PC-3 (cell line): ENCODE data around the gene UTS2B. TPM values are rescaled to one million over a fixed set of nuclear protein-coding genes. Genes with fewer than 3 reads are reported as not detected.

Experiments used
- ATAC-seq: fragments of 200-7000 bp; cut with Tn5 transposase; 2 replicates; pipeline ENCODE4 v1.9.1; 2020; ENCODE audit warnings: mild to moderate bottlenecking, moderate library complexity
- BruUV-seq: library from RNA; stranded (reverse); fragments of 400-500 nt; replicated peaks from 2 replicates; lab custom pipeline; 2021; lab: Mats Ljungman, UMichigan
- CTCF ChIA-PET: fragments of 300-600 bp; sonication (Branson Sonifier 250); formaldehyde crosslinking; loops from one replicate; lab custom pipeline; 2022; ENCODE audit warnings: antibody characterized with exemption; lab: Charles Lee
- POLR2A ChIA-PET: fragments of 300-600 bp; sonication (Branson Sonifier 250); formaldehyde crosslinking; loops from one replicate; lab custom pipeline; 2022; ENCODE audit warnings: antibody characterized with exemption; ENCODE audit not compliant: unreplicated experiment; lab: Charles Lee
- DNase-seq: peaks from one replicate; pipeline ENCODE4 v3.0.0-alpha.2; 2015
- H2AFZ ChIP-seq: fragments of 300-600 bp; sonication (generic); 2 replicates; pipeline ENCODE4 v1.6.0; 2016; ENCODE audit warnings: antibody characterized with exemption, low read length
- H3F3A ChIP-seq: fragments of 300-600 bp; sonication (generic); one replicate; pipeline ENCODE4 v1.6.0; 2017; ENCODE audit warnings: antibody characterized with exemption, low read length, control low read depth, mild to moderate bottlenecking; ENCODE audit not compliant: unreplicated experiment
- H3K27ac ChIP-seq: fragments of 300-600 bp; sonication (generic); 2 replicates; pipeline ENCODE4 v1.5.1; 2016; ENCODE audit warnings: mild to moderate bottlenecking, low read length
- H3K27me3 ChIP-seq: fragments of 300-600 bp; sonication (generic); 2 replicates; pipeline ENCODE4 v1.6.1; 2016; ENCODE audit warnings: low read length, mixed read lengths
- H3K36me3 ChIP-seq: fragments of 300-600 bp; sonication (generic); 2 replicates; pipeline ENCODE4 v1.6.1; 2016; ENCODE audit warnings: low read depth, mixed run types, low read length, mixed read lengths
- H3K4me1 ChIP-seq: fragments of 300-600 bp; sonication (generic); 2 replicates; pipeline ENCODE4 v1.5.1; 2016; ENCODE audit warnings: low read length; ENCODE audit not compliant: insufficient read depth
- H3K4me2 ChIP-seq: fragments of 300-600 bp; sonication (generic); 2 replicates; pipeline ENCODE4 v1.6.0; 2016; ENCODE audit warnings: low read length
- H3K4me3 ChIP-seq: fragments of 300-600 bp; sonication (generic); 2 replicates; pipeline ENCODE4 v1.5.1; 2016; ENCODE audit warnings: mild to moderate bottlenecking, low read length, mixed read lengths
- H3K79me2 ChIP-seq: fragments of 300-600 bp; sonication (generic); 2 replicates; pipeline ENCODE4 v1.6.1; 2017; ENCODE audit warnings: low read length, mixed read lengths
- H3K9ac ChIP-seq: fragments of 300-600 bp; sonication (generic); 2 replicates; pipeline ENCODE4 v1.6.0; 2016; ENCODE audit warnings: mild to moderate bottlenecking, low read length
- H3K9me2 ChIP-seq: fragments of 300-600 bp; sonication (generic); replicated peaks from 2 replicates; pipeline ENCODE4 v1.6.1; 2016; ENCODE audit warnings: mixed run types, low read length, mixed read lengths
- H3K9me3 ChIP-seq: fragments of 300-600 bp; sonication (generic); 2 replicates; pipeline ENCODE4 v1.6.1; 2016; ENCODE audit warnings: low read length, mixed read lengths
- H4K20me1 ChIP-seq: fragments of 300-600 bp; sonication (generic); 2 replicates; pipeline ENCODE4 v1.6.1; 2016; ENCODE audit warnings: low read length, mixed read lengths
- CTCF ChIP-seq: fragments of 300-600 bp; sonication (generic); conservative IDR thresholded peaks from 2 replicates; pipeline ENCODE4 v1.5.1; 2017; ENCODE audit warnings: antibody characterized with exemption, low read depth, mild to moderate bottlenecking, low read length
- EZH2 ChIP-seq: fragments of 300-600 bp; sonication (generic); IDR thresholded peaks from one replicate; pipeline ENCODE4 v1.6.1; 2017; ENCODE audit warnings: antibody characterized with exemption, mild to moderate bottlenecking, low read length; ENCODE audit not compliant: unreplicated experiment
- EZH2phosphoT487 ChIP-seq: fragments of 300-600 bp; sonication (generic); IDR thresholded peaks from 2 replicates; pipeline ENCODE4 v1.6.1; 2018; ENCODE audit warnings: mild to moderate bottlenecking, antibody characterized with exemption, low read length, borderline replicate concordance
- intact Hi-C: fragments of 100-400 bp; cut with micrococcal nuclease; formaldehyde crosslinking; loops from 2 replicates; pipeline ENCODE4 v1.9.0; 2023
- total RNA-seq: library from RNA; depleted of rRNA; stranded (reverse); fragments of >200 nt; gene quantifications from 2 replicates; pipeline ENCODE4 v1.2.3, GENCODE V29; 2014

The UTS2B gene
- total RNA-seq, 1 experiment from 2014 or later = not detected

GRCh38 chr3:191303596-191303995, 26.7 kb downstream of the UTS2B start:
- BruUV-seq = no TSS peak
- H3F3A ChIP-seq = no peaks in the 10 kb centered on the region
- ChIA-PET CTCF (no interaction called here), POLR2A (no interaction called here)
- H3K9ac ChIP-seq = no peak overlapping the region
- no peaks in the 10 kb centered on the region for H3K79me2 ChIP-seq
- H3K4me3 ChIP-seq = no peak overlapping the region
- no peaks in the 10 kb centered on the region for H4K20me1 ChIP-seq
- no peaks in the 10 kb centered on the region for H3K9me3 ChIP-seq
- no peaks in the 10 kb centered on the region for H3K27me3 ChIP-seq
- no peaks in the 10 kb centered on the region for H3K9me2 ChIP-seq
- H3K4me2 ChIP-seq = no peak overlapping the region
- DNase-seq (no peak), ATAC-seq (no peak)
- TF ChIP-seq EZH2phosphoT487 (no peak), CTCF (no peak), EZH2 (no peak)
- no peak overlapping the region for H3K27ac ChIP-seq
- no peak overlapping the region for H2AFZ ChIP-seq
- no peaks in the 10 kb centered on the region for H3K4me1 ChIP-seq
- no peaks in the 10 kb centered on the region for H3K36me3 ChIP-seq
- intact Hi-C loops = no loop called here

GRCh38 chr3:191302451-191302850, 27.9 kb downstream of the UTS2B start:
- DNase-seq (no peak), ATAC-seq (no peak; the same call in 1 of the 2 replicates)
- Histone ChIP-seq H3K9me2 (no peaks in the 10 kb centered on the region), H3K4me3 (no peak overlapping the region), H3K4me1 (no peaks in the 10 kb centered on the region), H3F3A (no peaks in the 10 kb centered on the region), H2AFZ (no peak overlapping the region), H3K36me3 (no peaks in the 10 kb centered on the region), H4K20me1 (no peaks in the 10 kb centered on the region), H3K27ac (no peak overlapping the region), H3K79me2 (no peaks in the 10 kb centered on the region), H3K9ac (no peak overlapping the region), H3K4me2 (no peak overlapping the region), H3K9me3 (no peaks in the 10 kb centered on the region), H3K27me3 (no peaks in the 10 kb centered on the region)
- no peak for TF ChIP-seq EZH2
- POLR2A ChIA-PET = no interaction called here
- no TSS peak for BruUV-seq
- CTCF ChIA-PET = no interaction called here
- intact Hi-C loops = no loop called here

GRCh38 chr3:191301782-191302411, 28.4 kb downstream of the UTS2B start:
- BruUV-seq = no TSS peak
- Histone ChIP-seq H3K79me2 (no peaks in the 10 kb centered on the region), H3K4me1 (no peaks in the 10 kb centered on the region), H3K9me3 (no peaks in the 10 kb centered on the region), H3F3A (no peaks in the 10 kb centered on the region), H3K36me3 (no peaks in the 10 kb centered on the region), H3K4me2 (no peak overlapping the region), H3K4me3 (no peak overlapping the region), H2AFZ (no peak overlapping the region), H4K20me1 (no peaks in the 10 kb centered on the region), H3K9me2 (no peaks in the 10 kb centered on the region), H3K9ac (no peak overlapping the region), H3K27ac (no peak overlapping the region), H3K27me3 (no peaks in the 10 kb centered on the region)
- POLR2A ChIA-PET = no interaction called here
- ATAC-seq = no peak
- intact Hi-C loops = no loop called here
- no peak for DNase-seq
- CTCF ChIA-PET = no interaction called here
- TF ChIP-seq EZH2phosphoT487 = no peak
- TF ChIP-seq EZH2 = no peak
- no peak for TF ChIP-seq CTCF
